Endothelial cell of umbilical vein (primary cell): ENCODE data around the gene FMN2. TPM values are rescaled to one million over a fixed set of nuclear protein-coding genes. Genes with fewer than 3 reads are reported as not detected.

ENCODE experiments used
- BruUV-seq: library from RNA; stranded (reverse); fragments of 400-500 nt; replicated peaks from 2 replicates; lab custom pipeline; 2021; lab: Mats Ljungman, UMichigan
- CTCF ChIA-PET: fragments of 300-600, 350-600 bp; sonication (Branson Sonifier 250); formaldehyde crosslinking; loops from one replicate; lab custom pipeline; 2021; ENCODE audit warnings: antibody characterized with exemption, inconsistent platforms; lab: Charles Lee
- POLR2A ChIA-PET: fragments of 300-600, 350-600 bp; sonication (Branson Sonifier 250); formaldehyde crosslinking; loops from one replicate; lab custom pipeline; 2021; ENCODE audit warnings: antibody characterized with exemption, inconsistent platforms; lab: Charles Lee
- DNase-seq: peaks from one replicate; pipeline ENCODE4 v3.0.0-alpha.2; 2011; ENCODE audit warnings: low read depth, low spot score
- FAIRE-seq: peaks from 2 replicates; lab custom pipeline; 2011; peaks lifted over from hg19 to GRCh38; lab: Jason Lieb, UNC
- H2AFZ ChIP-seq: 2 replicates; pipeline ENCODE4 v1.6.0; 2012; ENCODE audit warnings: low read depth, low read length, control low read depth, inconsistent platforms
- H3K27ac ChIP-seq: 2 replicates; pipeline ENCODE4 v1.5.1; 2011; ENCODE audit warnings: low read depth, mild to moderate bottlenecking, control low read depth, low read length, moderate library complexity; ENCODE audit not compliant: insufficient read depth
- H3K27me3 ChIP-seq, 2 experiments: 2 replicates each; pipeline versions ENCODE4 v1.6.0 to v1.6.1; 2011; ENCODE audit warnings: low read length in 2 of 2, mixed read lengths in 1 of 2; ENCODE audit not compliant: control insufficient read depth in 2 of 2, insufficient read depth in 2 of 2
- H3K36me3 ChIP-seq, 2 experiments: 2 replicates in 1 of 2; 3 replicates in 1 of 2; pipeline ENCODE4 v1.5.1; 2011; ENCODE audit warnings: low read length in 2 of 2, mild to moderate bottlenecking in 1 of 2, moderate library complexity in 1 of 2; ENCODE audit not compliant: control insufficient read depth in 2 of 2, insufficient read depth in 2 of 2; ENCODE audit errors: extremely low read depth in 1 of 2
- H3K4me1 ChIP-seq: 3 replicates; pipeline ENCODE4 v1.5.1; 2011; ENCODE audit warnings: mild to moderate bottlenecking, low read length; ENCODE audit not compliant: control insufficient read depth, insufficient read depth; ENCODE audit errors: extremely low read depth
- H3K4me2 ChIP-seq: 2 replicates; pipeline ENCODE4 v1.6.1; 2011; ENCODE audit warnings: low read length, control low read depth, mixed read lengths; ENCODE audit not compliant: insufficient read depth
- H3K4me3 ChIP-seq, 3 experiments: fragments of 200-600 bp in 1 of 3; sonication (generic), shearing (Covaris generic) in 1 of 3; replicated peaks in 1 of 3; 2 replicates each; pipeline ENCODE4 v1.5.1; 2011 to 2016; ENCODE audit warnings: control low read depth in 3 of 3, low read length in 3 of 3, mild to moderate bottlenecking in 2 of 3, inconsistent platforms in 1 of 3, low read depth in 1 of 3, moderate library complexity in 1 of 3; ENCODE audit not compliant: insufficient read depth in 1 of 3
- H3K79me2 ChIP-seq: 2 replicates; pipeline ENCODE4 v1.6.0; 2012; ENCODE audit warnings: low read length, inconsistent platforms; ENCODE audit not compliant: control insufficient read depth, insufficient read depth
- H3K9ac ChIP-seq: replicated peaks from 2 replicates; pipeline ENCODE3; 2011; ENCODE audit warnings: low read length, control low read depth; ENCODE audit not compliant: insufficient read depth; ENCODE audit errors: extremely low read depth
- H3K9me1 ChIP-seq: replicated peaks from 3 replicates; pipeline ENCODE4 v1.6.0; 2011; ENCODE audit warnings: mild to moderate bottlenecking, low read length; ENCODE audit not compliant: control insufficient read depth, insufficient read depth; ENCODE audit errors: extremely low read depth
- H3K9me3 ChIP-seq: replicated peaks from 2 replicates; pipeline ENCODE4 v1.5.1; 2012; ENCODE audit warnings: low read length, inconsistent platforms; ENCODE audit not compliant: control insufficient read depth, insufficient read depth
- H4K20me1 ChIP-seq: replicated peaks from 2 replicates; pipeline ENCODE3; 2011; ENCODE audit warnings: mild to moderate bottlenecking, low read length; ENCODE audit not compliant: control insufficient read depth, insufficient read depth; ENCODE audit errors: extremely low read depth
- EZH2 ChIP-seq: IDR thresholded peaks from 2 replicates; pipeline ENCODE4 v1.6.1; 2012; ENCODE audit warnings: borderline replicate concordance, low read depth, mild to moderate bottlenecking, moderate library complexity, low read length, inconsistent platforms; ENCODE audit not compliant: severe bottlenecking
- FOS ChIP-seq: IDR thresholded peaks from 2 replicates; pipeline ENCODE4 v1.6.1; 2011; ENCODE audit warnings: mild to moderate bottlenecking, low read length, moderate library complexity, borderline replicate concordance; ENCODE audit not compliant: insufficient read depth
- GATA2 ChIP-seq: IDR thresholded peaks from 2 replicates; pipeline ENCODE4 v1.7.0; 2011; ENCODE audit warnings: low read depth, mild to moderate bottlenecking, moderate library complexity, mixed read lengths, low read length; ENCODE audit not compliant: insufficient read length, insufficient read depth
- JUN ChIP-seq: IDR thresholded peaks from 2 replicates; pipeline ENCODE4 v1.6.1; 2011; ENCODE audit warnings: borderline replicate concordance, low read depth; ENCODE audit not compliant: insufficient read length, insufficient read depth
- MYC ChIP-seq: IDR thresholded peaks from one replicate; pipeline ENCODE4 v1.6.1; 2011; ENCODE audit warnings: mild to moderate bottlenecking, low read depth, low read length
- POLR2A ChIP-seq: IDR thresholded peaks from 2 replicates; pipeline ENCODE4 v1.6.1; 2012; ENCODE audit warnings: low read depth, mild to moderate bottlenecking, control low read depth, low read length
- POLR2AphosphoS5 ChIP-seq: IDR thresholded peaks from 2 replicates; pipeline ENCODE4 v1.6.1; 2012; ENCODE audit warnings: low read depth, mild to moderate bottlenecking, control low read depth, low read length, moderate library complexity; ENCODE audit not compliant: insufficient read depth
- dilution Hi-C: fragments of 300-500 bp; cut with MboI; formaldehyde crosslinking; loops from one replicate; pipeline ENCODE4 v1.15.0; 2019; ENCODE audit warnings: low sequenced_read_pairs; ENCODE audit not compliant: extremely low pct_ligation_motif_present
- intact Hi-C: fragments of 100-400 bp; cut with micrococcal nuclease; formaldehyde crosslinking; loops from one replicate; pipeline ENCODE4 v1.10.0; 2022
- polyA plus RNA-seq, 4 experiments: library from polyadenylated mRNA; depleted of rRNA in 3 of 4; stranded (reverse) in 3 of 4; unstranded in 1 of 4; fragments of >200 nt; gene quantifications; 2 replicates each; pipeline versions ENCODE4 v1.2.1 to v1.2.3, GENCODE V29; 2011 to 2012; ENCODE audit warnings: missing spikeins in 1 of 4
- total RNA-seq: library from RNA; stranded (reverse); gene quantifications from 2 replicates; pipeline ENCODE4 v1.2.3, GENCODE V29; 2021
- TF ChIP-seq, protein P1 (sequence below), 2 donors: IDR thresholded peaks; 1 replicate in 1 of 2; 2 replicates in 1 of 2; pipeline ENCODE4 v1.5.1; 2011; ENCODE audit warnings: low read length in 2 of 2, mild to moderate bottlenecking in 2 of 2, moderate library complexity in 2 of 2, control low read depth in 1 of 2, inconsistent platforms in 1 of 2, low read depth in 1 of 2; ENCODE audit not compliant: insufficient read depth in 1 of 2; ENCODE audit errors: extremely low read depth in 1 of 2
- TF ChIP-seq, protein P2 (sequence below): IDR thresholded peaks from 2 replicates; pipeline ENCODE4 v1.6.1; 2011; ENCODE audit not compliant: insufficient read depth, insufficient read length

Gene FMN2
- total and polyA plus RNA-seq, 2 donors (not counting 3 experiments of a cell fraction or from before 2014, with no cell fraction given): not detected

DNA sequence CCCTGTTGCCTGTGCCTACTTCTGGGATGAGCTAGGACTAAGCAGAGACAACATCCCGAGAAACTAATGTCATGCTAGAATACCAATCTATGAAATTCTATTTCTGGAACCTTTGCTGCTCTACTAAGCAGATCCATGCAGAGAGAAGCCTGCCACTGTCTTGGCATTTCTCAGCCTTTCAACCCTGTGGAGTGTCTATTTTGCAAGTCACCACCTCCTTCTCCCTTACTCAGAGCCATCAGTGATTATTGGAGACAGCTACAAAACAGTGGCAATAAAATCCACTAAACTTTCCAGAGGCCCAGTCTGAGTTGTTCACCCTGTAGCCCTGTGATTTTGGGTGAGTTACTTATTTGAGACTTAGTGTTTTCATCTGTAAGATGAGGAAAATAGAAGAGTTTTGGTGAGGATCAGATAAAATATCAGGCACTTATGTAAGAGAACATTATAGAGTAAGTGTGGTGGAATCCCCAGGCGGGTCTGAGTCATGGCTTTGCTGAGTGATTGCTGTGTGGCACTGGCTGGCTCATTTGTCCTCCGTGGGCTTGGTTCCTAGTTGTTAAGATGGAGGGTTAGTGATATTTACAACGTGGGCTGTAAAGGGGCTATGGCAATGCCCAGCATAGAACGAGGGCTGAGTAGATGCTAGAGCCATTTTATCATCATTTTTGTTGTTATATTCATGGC lies 61.1 kb downstream of the FMN2 start:
- no peaks in the 10 kb centered on the region for H3K36me3 ChIP-seq
- DNase-seq (no peak), FAIRE-seq (no peak)
- BruUV-seq: no TSS peak
- H3K9me1 ChIP-seq: no peaks in the 10 kb centered on the region
- H3K27me3 ChIP-seq: no peaks in the 10 kb centered on the region
- no peak overlapping the region for H3K4me3 ChIP-seq
- CTCF ChIA-PET: interaction anchor here (0.7 to 3.7 kb wide), 4 partner anchors 116 to 201 kb away, joined by 3 to 78 read pairs (median 3); no protein-coding TSS in a partner anchor
- no peak overlapping the region for H2AFZ ChIP-seq
- POLR2A ChIA-PET: no interaction called here
- no peaks in the 10 kb centered on the region for H4K20me1 ChIP-seq
- no peak overlapping the region for H3K4me2 ChIP-seq
- H3K4me1 ChIP-seq: no peaks in the 10 kb centered on the region
- no peaks in the 10 kb centered on the region for H3K79me2 ChIP-seq
- TF ChIP-seq FOS (no peak), GATA2 (no peak), MYC (no peak), POLR2AphosphoS5 (no peak), POLR2A (no peak), EZH2 (no peak), JUN (no peak)
- TF ChIP-seq, protein P1, sequence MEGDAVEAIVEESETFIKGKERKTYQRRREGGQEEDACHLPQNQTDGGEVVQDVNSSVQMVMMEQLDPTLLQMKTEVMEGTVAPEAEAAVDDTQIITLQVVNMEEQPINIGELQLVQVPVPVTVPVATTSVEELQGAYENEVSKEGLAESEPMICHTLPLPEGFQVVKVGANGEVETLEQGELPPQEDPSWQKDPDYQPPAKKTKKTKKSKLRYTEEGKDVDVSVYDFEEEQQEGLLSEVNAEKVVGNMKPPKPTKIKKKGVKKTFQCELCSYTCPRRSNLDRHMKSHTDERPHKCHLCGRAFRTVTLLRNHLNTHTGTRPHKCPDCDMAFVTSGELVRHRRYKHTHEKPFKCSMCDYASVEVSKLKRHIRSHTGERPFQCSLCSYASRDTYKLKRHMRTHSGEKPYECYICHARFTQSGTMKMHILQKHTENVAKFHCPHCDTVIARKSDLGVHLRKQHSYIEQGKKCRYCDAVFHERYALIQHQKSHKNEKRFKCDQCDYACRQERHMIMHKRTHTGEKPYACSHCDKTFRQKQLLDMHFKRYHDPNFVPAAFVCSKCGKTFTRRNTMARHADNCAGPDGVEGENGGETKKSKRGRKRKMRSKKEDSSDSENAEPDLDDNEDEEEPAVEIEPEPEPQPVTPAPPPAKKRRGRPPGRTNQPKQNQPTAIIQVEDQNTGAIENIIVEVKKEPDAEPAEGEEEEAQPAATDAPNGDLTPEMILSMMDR (IDR thresholded peaks at IDR 0.05; ENCODE audit: extremely low read depth in 1 of 2, insufficient read depth in 1 of 2, low read depth in 1 of 2, low read length in 2 of 2): no peak
- TF ChIP-seq, protein P2, sequence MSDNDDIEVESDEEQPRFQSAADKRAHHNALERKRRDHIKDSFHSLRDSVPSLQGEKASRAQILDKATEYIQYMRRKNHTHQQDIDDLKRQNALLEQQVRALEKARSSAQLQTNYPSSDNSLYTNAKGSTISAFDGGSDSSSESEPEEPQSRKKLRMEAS: no peak
- intact Hi-C loops: no loop called here
- H3K27ac ChIP-seq: no peak overlapping the region
- dilution Hi-C loops: no loop called here
- H3K9me3 ChIP-seq: no peaks in the 10 kb centered on the region
- no peak overlapping the region for H3K9ac ChIP-seq
